Measurements from ENCODE around the gene ZNF697. TPM values are rescaled to one million over a fixed set of nuclear protein-coding genes. Genes with fewer than 3 reads are reported as not detected.

The ZNF697 gene
- total RNA-seq, 1 donor from 2014 or later: 8.0 TPM

GRCh38 chr1:119637710-119638109 is 10.4 kb downstream of the ZNF697 start:
- H3K27me3 Mint-ChIP-seq (ENCODE audit: unreplicated experiment): no peaks in the 10 kb centered on the region
- H3K27ac Mint-ChIP-seq (ENCODE audit: unreplicated experiment): no peak overlapping the region
- H3K9me3 Mint-ChIP-seq (ENCODE audit: unreplicated experiment): no peaks in the 10 kb centered on the region
- H3K4me3 Mint-ChIP-seq (ENCODE audit: unreplicated experiment): no peak overlapping the region
- peaks cover 6% of the 10 kb centered on the region for H3K36me3 Mint-ChIP-seq (ENCODE audit: unreplicated experiment)
- TF ChIP-seq CTCF (IDR thresholded peaks at IDR 0.05): no peak
- no peak for DNase-seq (ENCODE audit: extremely low spot score, unreplicated experiment)
- H3K4me1 Mint-ChIP-seq (ENCODE audit: unreplicated experiment): peaks cover 7% of the 10 kb centered on the region

- Mint-ChIP-seq H3K9me3 (ENCODE audit: unreplicated experiment) (no peaks in the 10 kb centered on the region), H3K4me1 (ENCODE audit: unreplicated experiment) (peaks cover 16% of the 10 kb centered on the region), H3K27me3 (ENCODE audit: unreplicated experiment) (no peaks in the 10 kb centered on the region), H3K36me3 (ENCODE audit: unreplicated experiment) (peaks cover 3% of the 10 kb centered on the region), H3K4me3 (ENCODE audit: unreplicated experiment) (no peak overlapping the region), H3K27ac (ENCODE audit: unreplicated experiment) (no peak overlapping the region)
- TF ChIP-seq CTCF (IDR thresholded peaks at IDR 0.05): no peak
- no peak for DNase-seq (ENCODE audit: extremely low spot score, unreplicated experiment)
Observed at GRCh38 chr1:119636491-119637089, 11.5 kb downstream of the ZNF697 start.

- Mint-ChIP-seq H3K4me1 (ENCODE audit: unreplicated experiment) (peaks cover 20% of the 10 kb centered on the region), H3K4me3 (ENCODE audit: unreplicated experiment) (no peak overlapping the region), H3K36me3 (ENCODE audit: unreplicated experiment) (peaks cover 2% of the 10 kb centered on the region), H3K27me3 (ENCODE audit: unreplicated experiment) (no peaks in the 10 kb centered on the region), H3K27ac (ENCODE audit: unreplicated experiment) (no peak overlapping the region), H3K9me3 (ENCODE audit: unreplicated experiment) (no peaks in the 10 kb centered on the region)
- DNase-seq (ENCODE audit: extremely low spot score, unreplicated experiment): no peak
- TF ChIP-seq CTCF (IDR thresholded peaks at IDR 0.05): no peak
Observed at GRCh38 chr1:119635811-119636390, 12.2 kb downstream of the ZNF697 start.

- no peaks in the 10 kb centered on the region for H3K27me3 Mint-ChIP-seq (ENCODE audit: unreplicated experiment)
- no peak for DNase-seq (ENCODE audit: extremely low spot score, unreplicated experiment)
- no peak for TF ChIP-seq CTCF (IDR thresholded peaks at IDR 0.05)
- no peak overlapping the region for H3K27ac Mint-ChIP-seq (ENCODE audit: unreplicated experiment)
- peaks cover 23% of the 10 kb centered on the region for H3K4me1 Mint-ChIP-seq (ENCODE audit: unreplicated experiment)
- H3K4me3 Mint-ChIP-seq (ENCODE audit: unreplicated experiment): no peak overlapping the region
- H3K36me3 Mint-ChIP-seq (ENCODE audit: unreplicated experiment): peaks cover 6% of the 10 kb centered on the region
- H3K9me3 Mint-ChIP-seq (ENCODE audit: unreplicated experiment): no peaks in the 10 kb centered on the region
Observed at GRCh38 chr1:119634016-119634415, 14.1 kb downstream of the ZNF697 start.

GRCh38 chr1:119633575-119633974 is 14.5 kb downstream of the ZNF697 start:
- H3K27ac Mint-ChIP-seq (ENCODE audit: unreplicated experiment): no peak overlapping the region
- peaks cover 6% of the 10 kb centered on the region for H3K36me3 Mint-ChIP-seq (ENCODE audit: unreplicated experiment)

More at GRCh38 chr1:119633575-119633974, 14.5 kb downstream of the ZNF697 start:
- H3K4me3 Mint-ChIP-seq (ENCODE audit: unreplicated experiment): no peak overlapping the region
- H3K27me3 Mint-ChIP-seq (ENCODE audit: unreplicated experiment): no peaks in the 10 kb centered on the region
- no peak for DNase-seq (ENCODE audit: extremely low spot score, unreplicated experiment)
- no peaks in the 10 kb centered on the region for H3K9me3 Mint-ChIP-seq (ENCODE audit: unreplicated experiment)
- H3K4me1 Mint-ChIP-seq (ENCODE audit: unreplicated experiment): peaks cover 23% of the 10 kb centered on the region
- no peak for TF ChIP-seq CTCF (IDR thresholded peaks at IDR 0.05)
